Activated CD8-positive, alpha-beta memory T cell treated with anti-CD3 and anti-CD28 coated beads for 48 hours (primary cell): ENCODE measurements around the gene RASIP1.
"Not testable (repeated sequence)": the region's sequence is repeated elsewhere in the genome, so short reads cannot be mapped to it uniquely, and the experiment has no call there.

Experiments used
- DNase-seq, 3 experiments: peaks; one replicate each; pipeline ENCODE4 v3.0.0-alpha.2; 2020; ENCODE audit warnings: low read depth in 2 of 3, low spot score in 2 of 3

Gene RASIP1

GRCh38 chr19:48735031-48735615 lies 5.3 kb downstream of the RASIP1 start:
- no peak for DNase-seq

GRCh38 chr19:48734625-48735024 lies 5.8 kb downstream of the RASIP1 start:
- no peak for DNase-seq

GRCh38 chr19:48731452-48731851 lies 9.0 kb downstream of the RASIP1 start:
- DNase-seq, result no peak

GRCh38 chr19:48728911-48729664 lies 11.3 kb downstream of the RASIP1 start:
- no peak for DNase-seq

- no peak for DNase-seq
These were observed 13.9 kb downstream of the RASIP1 start for GRCh38 chr19:48726556-48726955.

- no peak for DNase-seq
These were observed 15.3 kb downstream of the RASIP1 start for GRCh38 chr19:48724796-48725753.

- DNase-seq, result no peak
These were observed 18.2 kb downstream of the RASIP1 start for GRCh38 chr19:48722196-48722708.

- DNase-seq, result peak; percentile 71 to 81 (median 74)
These were observed 19.7 kb downstream of the RASIP1 start for GRCh38 chr19:48720613-48721296.

- no peak for DNase-seq
These were observed 20.2 kb downstream of the RASIP1 start for GRCh38 chr19:48720251-48720612.

GRCh38 chr19:48719263-48720171 lies 20.9 kb downstream of the RASIP1 start, which contains the start of gene MAMSTR:
Gene MAMSTR (minus strand): TSS chr19:48719725. CDS start chr19:48719031, 694 bp downstream.
- no peak for DNase-seq

GRCh38 chr19:48718711-48719231 lies 21.6 kb downstream of the RASIP1 start:
- DNase-seq, result no peak

GRCh38 chr19:48718106-48718505 lies 22.3 kb downstream of the RASIP1 start:
- not testable (repeated sequence) for DNase-seq

- no peak for DNase-seq
These were observed 23.7 kb downstream of the RASIP1 start for GRCh38 chr19:48716562-48717291.

- DNase-seq, result no peak
These were observed 24.7 kb downstream of the RASIP1 start for GRCh38 chr19:48715681-48716171.

GRCh38 chr19:48714759-48715675 lies 25.4 kb downstream of the RASIP1 start:
- DNase-seq, result no peak

- DNase-seq, result peak; percentile 89 to 99 (median 92)
These were observed 26.3 kb downstream of the RASIP1 start for GRCh38 chr19:48713864-48714755.
